Endothelial cell (in vitro differentiated cells): ENCODE measurements around the gene REXO2. TPM values are rescaled to one million over a fixed set of nuclear protein-coding genes. Genes with fewer than 3 reads are reported as not detected.

Experiments
- DNase-seq: peaks from one replicate; pipeline ENCODE4 v3.0.0; 2021; ENCODE audit warnings: low spot score
- H3K27ac Mint-ChIP-seq: one replicate; pipeline ENCODE4 v1.8.0; 2021; ENCODE audit warnings: mixed read lengths, inconsistent platforms; ENCODE audit not compliant: unreplicated experiment
- H3K27me3 Mint-ChIP-seq: one replicate; pipeline ENCODE4 v1.8.0; 2021; ENCODE audit warnings: mild to moderate bottlenecking, moderate library complexity, mixed read lengths, inconsistent platforms; ENCODE audit not compliant: unreplicated experiment
- H3K36me3 Mint-ChIP-seq: one replicate; pipeline ENCODE4 v1.8.0; 2021; ENCODE audit warnings: mild to moderate bottlenecking, low read depth, mixed read lengths, inconsistent platforms; ENCODE audit not compliant: unreplicated experiment
- H3K4me1 Mint-ChIP-seq: one replicate; pipeline ENCODE4 v1.8.0; 2021; ENCODE audit warnings: mild to moderate bottlenecking, mixed read lengths, inconsistent platforms; ENCODE audit not compliant: unreplicated experiment
- H3K4me3 Mint-ChIP-seq: one replicate; pipeline ENCODE4 v1.8.0; 2021; ENCODE audit warnings: mild to moderate bottlenecking, mixed read lengths, inconsistent platforms; ENCODE audit not compliant: unreplicated experiment
- H3K9me3 Mint-ChIP-seq: one replicate; pipeline ENCODE4 v1.8.0; 2021; ENCODE audit warnings: mixed read lengths, inconsistent platforms; ENCODE audit not compliant: unreplicated experiment
- total RNA-seq: library from RNA; stranded (reverse); fragmentation: NEBNext Ultra II Directional; extraction: Animal tissue kit (Norgen Biotek cat#: 25700); gene quantifications from one replicate; pipeline ENCODE4 v1.2.1, GENCODE V29; 2021; ENCODE audit not compliant: unreplicated experiment
- TF ChIP-seq, protein P1 (sequence below): fragments of 200-600 bp; sonication (generic); IDR thresholded peaks from one replicate; pipeline ENCODE4 v1.5.0; 2021; ENCODE audit warnings: antibody characterized with exemption; ENCODE audit not compliant: unreplicated experiment

Gene REXO2
- total RNA-seq, 1 donor from 2014 or later = 71.6 TPM

DNA sequence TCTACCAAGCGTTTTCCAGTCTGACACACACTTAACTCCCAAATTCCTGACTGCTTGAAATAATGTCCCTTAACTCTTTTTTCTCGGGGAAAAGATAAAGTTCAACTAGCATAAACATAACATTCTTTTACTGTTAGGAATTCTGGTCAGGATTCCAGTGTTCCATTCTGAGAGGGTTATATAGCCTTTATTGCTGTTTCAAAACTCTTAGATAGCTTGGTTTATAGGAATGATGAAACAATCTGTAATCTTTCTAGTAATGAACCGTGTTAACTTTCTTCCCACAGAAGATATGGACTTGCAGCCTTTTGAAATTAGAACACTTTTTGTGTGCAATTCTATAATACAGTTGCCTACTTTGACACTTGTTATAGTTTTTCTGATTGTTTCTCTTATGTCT, 8.6 kb downstream of the REXO2 start:
- no peaks in the 10 kb centered on the region for H3K4me1 Mint-ChIP-seq
- no peak for DNase-seq
- H3K27me3 Mint-ChIP-seq = no peaks in the 10 kb centered on the region
- H3K27ac Mint-ChIP-seq = no peak overlapping the region
- no peak overlapping the region for H3K4me3 Mint-ChIP-seq
- TF ChIP-seq, protein P1, sequence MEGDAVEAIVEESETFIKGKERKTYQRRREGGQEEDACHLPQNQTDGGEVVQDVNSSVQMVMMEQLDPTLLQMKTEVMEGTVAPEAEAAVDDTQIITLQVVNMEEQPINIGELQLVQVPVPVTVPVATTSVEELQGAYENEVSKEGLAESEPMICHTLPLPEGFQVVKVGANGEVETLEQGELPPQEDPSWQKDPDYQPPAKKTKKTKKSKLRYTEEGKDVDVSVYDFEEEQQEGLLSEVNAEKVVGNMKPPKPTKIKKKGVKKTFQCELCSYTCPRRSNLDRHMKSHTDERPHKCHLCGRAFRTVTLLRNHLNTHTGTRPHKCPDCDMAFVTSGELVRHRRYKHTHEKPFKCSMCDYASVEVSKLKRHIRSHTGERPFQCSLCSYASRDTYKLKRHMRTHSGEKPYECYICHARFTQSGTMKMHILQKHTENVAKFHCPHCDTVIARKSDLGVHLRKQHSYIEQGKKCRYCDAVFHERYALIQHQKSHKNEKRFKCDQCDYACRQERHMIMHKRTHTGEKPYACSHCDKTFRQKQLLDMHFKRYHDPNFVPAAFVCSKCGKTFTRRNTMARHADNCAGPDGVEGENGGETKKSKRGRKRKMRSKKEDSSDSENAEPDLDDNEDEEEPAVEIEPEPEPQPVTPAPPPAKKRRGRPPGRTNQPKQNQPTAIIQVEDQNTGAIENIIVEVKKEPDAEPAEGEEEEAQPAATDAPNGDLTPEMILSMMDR = no peak
- H3K9me3 Mint-ChIP-seq = no peaks in the 10 kb centered on the region
- peaks cover 10% of the 10 kb centered on the region for H3K36me3 Mint-ChIP-seq

DNA sequence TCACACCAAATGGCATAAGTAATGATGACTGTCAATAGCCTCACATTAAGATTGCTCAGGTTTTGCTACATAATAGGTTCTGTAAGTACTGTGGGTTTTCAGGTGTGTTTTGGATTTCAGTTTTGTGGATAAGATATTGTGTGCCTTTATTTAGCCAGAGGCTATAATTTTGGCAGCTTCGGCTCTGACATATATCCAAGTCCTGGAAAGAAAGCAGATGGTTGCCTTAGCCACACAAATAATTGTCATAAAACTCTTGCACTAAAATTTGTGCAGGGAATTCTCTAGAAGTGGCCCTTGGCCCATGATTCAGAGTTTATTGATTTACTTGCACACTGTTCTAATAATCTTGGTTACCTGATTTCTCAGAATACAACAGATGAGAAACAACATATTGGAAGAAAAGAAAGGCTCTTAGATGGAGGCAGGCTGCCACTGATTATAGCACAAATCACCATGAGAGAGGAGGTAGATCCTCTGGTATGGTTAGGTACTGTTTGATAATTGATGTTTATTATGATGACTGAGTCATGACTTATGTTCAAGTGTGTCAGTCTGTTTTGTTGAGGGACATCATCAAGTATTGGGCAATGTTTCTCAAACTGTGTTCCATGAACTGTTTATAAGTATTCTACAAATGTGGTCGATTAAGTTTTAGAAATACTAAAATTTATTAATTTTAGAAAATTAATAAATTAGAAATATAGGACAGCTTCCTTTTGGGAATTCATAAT, 9.6 kb downstream of the REXO2 start:
- Mint-ChIP-seq H3K27ac (no peak overlapping the region), H3K4me1 (no peaks in the 10 kb centered on the region), H3K27me3 (no peaks in the 10 kb centered on the region), H3K4me3 (no peak overlapping the region), H3K9me3 (no peaks in the 10 kb centered on the region), H3K36me3 (peaks cover 10% of the 10 kb centered on the region)
- TF ChIP-seq, protein P1 = no peak
- DNase-seq = no peak

DNA sequence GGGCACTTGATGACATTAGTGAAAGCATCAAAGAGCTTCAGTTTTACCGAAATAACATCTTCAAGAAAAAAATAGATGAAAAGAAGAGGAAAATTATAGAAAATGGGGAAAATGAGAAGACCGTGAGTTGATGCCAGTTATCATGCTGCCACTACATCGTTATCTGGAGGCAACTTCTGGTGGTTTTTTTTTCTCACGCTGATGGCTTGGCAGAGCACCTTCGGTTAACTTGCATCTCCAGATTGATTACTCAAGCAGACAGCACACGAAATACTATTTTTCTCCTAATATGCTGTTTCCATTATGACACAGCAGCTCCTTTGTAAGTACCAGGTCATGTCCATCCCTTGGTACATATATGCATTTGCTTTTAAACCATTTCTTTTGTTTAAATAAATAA, 10.6 kb downstream of the REXO2 start:
- no peaks in the 10 kb centered on the region for H3K27me3 Mint-ChIP-seq
- H3K27ac Mint-ChIP-seq = no peak overlapping the region
- DNase-seq = no peak
- no peaks in the 10 kb centered on the region for H3K4me1 Mint-ChIP-seq
- no peak overlapping the region for H3K4me3 Mint-ChIP-seq
- no peaks in the 10 kb centered on the region for H3K9me3 Mint-ChIP-seq
- TF ChIP-seq, protein P1 = no peak
- peaks cover 10% of the 10 kb centered on the region for H3K36me3 Mint-ChIP-seq

DNA sequence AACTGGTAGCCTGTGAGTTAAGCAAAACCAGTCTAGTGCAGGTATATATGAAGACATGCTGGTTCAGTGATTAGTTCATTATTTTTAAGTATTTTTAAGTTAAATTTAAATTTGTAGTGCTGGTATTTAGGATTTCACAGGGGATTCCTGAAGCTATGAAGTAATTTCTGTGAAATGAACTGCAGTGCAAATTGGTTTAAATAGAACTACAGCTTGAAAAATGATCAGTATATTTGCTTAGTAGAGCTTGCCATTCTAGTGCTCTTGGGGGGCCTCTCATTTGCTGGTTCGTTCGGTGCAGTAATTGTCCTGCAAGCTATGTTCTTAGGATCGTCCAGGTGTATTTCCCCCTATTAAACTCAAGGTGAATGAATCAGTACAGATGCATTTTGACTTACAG, 13.1 kb downstream of the REXO2 start:
- Mint-ChIP-seq H3K27ac (no peak overlapping the region), H3K27me3 (no peaks in the 10 kb centered on the region), H3K4me3 (no peak overlapping the region), H3K4me1 (no peaks in the 10 kb centered on the region), H3K36me3 (peaks cover 1% of the 10 kb centered on the region), H3K9me3 (no peaks in the 10 kb centered on the region)
- TF ChIP-seq, protein P1 = no peak
- no peak for DNase-seq

DNA sequence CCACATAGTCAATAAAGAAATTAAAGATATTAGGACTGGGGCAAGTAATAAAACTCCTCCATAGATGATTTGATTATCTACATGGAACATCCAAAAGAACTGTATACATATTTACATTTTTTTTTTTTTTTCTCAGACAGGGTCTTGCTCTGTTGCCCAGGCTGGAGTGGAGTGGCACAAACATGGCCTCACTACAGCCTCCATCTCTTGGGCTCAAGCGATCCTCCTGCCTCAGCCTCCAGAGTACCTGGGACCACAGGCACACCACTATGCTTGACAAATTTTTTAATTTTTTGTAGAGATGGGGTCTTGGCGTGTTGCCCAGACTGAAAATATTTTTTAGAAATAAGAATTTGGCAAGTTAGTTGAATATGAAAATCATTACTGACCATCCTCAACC, 24.7 kb downstream of the REXO2 start:
- Mint-ChIP-seq H3K36me3 (no peaks in the 10 kb centered on the region), H3K9me3 (no peaks in the 10 kb centered on the region), H3K27me3 (peaks cover 2% of the 10 kb centered on the region), H3K4me3 (no peak overlapping the region), H3K4me1 (no peaks in the 10 kb centered on the region), H3K27ac (no peak overlapping the region)
- DNase-seq = no peak
- TF ChIP-seq, protein P1 = no peak
